CD14-positive monocyte (primary cell): ENCODE results near the gene CCL11. TPM values are rescaled to one million over a fixed set of nuclear protein-coding genes. Genes with fewer than 3 reads are reported as not detected.

Source experiments
- DNase-seq, 3 donors: peaks; one replicate each; pipeline ENCODE4 v3.0.0-alpha.2; 2011 to 2022
- H2AFZ ChIP-seq: 2 replicates; pipeline ENCODE4 v1.6.0; 2012; ENCODE audit warnings: mild to moderate bottlenecking, low read depth, low read length, inconsistent platforms; ENCODE audit not compliant: insufficient read depth, poor library complexity, severe bottlenecking
- H3K27ac ChIP-seq, 2 donors: 1 replicate in 1 of 2; 2 replicates in 1 of 2; pipeline ENCODE4 v1.5.1; 2012 to 2013; ENCODE audit warnings: low read length in 2 of 2, control low read depth in 1 of 2, inconsistent platforms in 1 of 2, low read depth in 1 of 2, mild to moderate bottlenecking in 1 of 2
- H3K27me3 ChIP-seq, 2 donors: one replicate each; pipeline versions ENCODE4 v1.6.0 to v1.6.1; 2011 to 2013; ENCODE audit warnings: low read length in 2 of 2; ENCODE audit not compliant: control insufficient read depth in 2 of 2, insufficient read depth in 2 of 2
- H3K36me3 ChIP-seq, 2 donors: replicated peaks in 1 of 2; 1 replicate in 1 of 2; 2 replicates in 1 of 2; pipeline versions ENCODE4 v1.5.1 to v1.6.1; 2012 to 2013; ENCODE audit warnings: low read length in 2 of 2, control low read depth in 1 of 2, inconsistent platforms in 1 of 2, mild to moderate bottlenecking in 1 of 2; ENCODE audit not compliant: insufficient read depth in 2 of 2, control insufficient read depth in 1 of 2
- H3K4me1 ChIP-seq, 2 donors: 1 replicate in 1 of 2; 2 replicates in 1 of 2; pipeline versions ENCODE4 v1.5.1 to v1.6.1; 2012 to 2013; ENCODE audit warnings: low read length in 2 of 2, control low read depth in 1 of 2, inconsistent platforms in 1 of 2, mild to moderate bottlenecking in 1 of 2, moderate library complexity in 1 of 2; ENCODE audit not compliant: insufficient read depth in 2 of 2, control insufficient read depth in 1 of 2
- H3K4me2 ChIP-seq: replicated peaks from 2 replicates; pipeline ENCODE3; 2012; ENCODE audit warnings: low read length, moderate library complexity, mild to moderate bottlenecking; ENCODE audit not compliant: poor library complexity, severe bottlenecking; ENCODE audit errors: extremely low read depth
- H3K4me3 ChIP-seq, 3 experiments: fragments of 200-600 bp in 1 of 3; sonication (generic) in 1 of 3; replicated peaks in 1 of 3; 1 replicate in 2 of 3; 2 replicates in 1 of 3; pipeline ENCODE4 v1.5.1; 2011 to 2013; ENCODE audit warnings: low read length in 3 of 3, mild to moderate bottlenecking in 3 of 3, control low read depth in 2 of 3, low read depth in 2 of 3, inconsistent platforms in 1 of 3, moderate library complexity in 1 of 3
- H3K79me2 ChIP-seq: 2 replicates; pipeline ENCODE4 v1.6.0; 2012; ENCODE audit warnings: mild to moderate bottlenecking, control low read depth, inconsistent platforms, low read length, moderate library complexity; ENCODE audit not compliant: insufficient read depth
- H3K9ac ChIP-seq: 2 replicates; pipeline ENCODE4 v1.6.0; 2017; ENCODE audit warnings: low read length, mild to moderate bottlenecking; ENCODE audit not compliant: insufficient read depth, poor library complexity, severe bottlenecking
- H3K9me3 ChIP-seq, 2 donors: replicated peaks in 1 of 2; 1 replicate in 1 of 2; 2 replicates in 1 of 2; pipeline versions ENCODE4 v1.5.1 to v1.6.1; 2012 to 2013; ENCODE audit warnings: low read length in 2 of 2, control low read depth in 1 of 2; ENCODE audit not compliant: control insufficient read depth in 1 of 2, insufficient read depth in 1 of 2
- H4K20me1 ChIP-seq: 2 replicates; pipeline ENCODE4 v1.6.0; 2012; ENCODE audit warnings: mild to moderate bottlenecking, low read length, control low read depth, moderate library complexity; ENCODE audit not compliant: insufficient read depth
- H3K27ac Mint-ChIP-seq, 7 donors: one replicate each; pipeline ENCODE4 v1.8.0; 2020; ENCODE audit warnings: mild to moderate bottlenecking in 7 of 7, mixed read lengths in 7 of 7, moderate library complexity in 6 of 7, inconsistent platforms in 2 of 7
- H3K27me3 Mint-ChIP-seq, 3 donors: one replicate each; pipeline ENCODE4 v1.8.0; 2021 to 2022; ENCODE audit warnings: low read depth in 3 of 3, mild to moderate bottlenecking in 3 of 3, mixed read lengths in 3 of 3, moderate library complexity in 3 of 3, inconsistent platforms in 1 of 3
- H3K36me3 Mint-ChIP-seq, 2 donors: one replicate each; pipeline ENCODE4 v1.8.0; 2020; ENCODE audit warnings: mixed read lengths in 2 of 2, inconsistent platforms in 1 of 2, mild to moderate bottlenecking in 1 of 2
- H3K4me1 Mint-ChIP-seq: one replicate; pipeline ENCODE4 v1.8.0; 2020; ENCODE audit warnings: mild to moderate bottlenecking, mixed read lengths
- H3K4me3 Mint-ChIP-seq, 2 donors: one replicate each; pipeline ENCODE4 v1.8.0; 2020; ENCODE audit warnings: mild to moderate bottlenecking in 2 of 2, mixed read lengths in 2 of 2, moderate library complexity in 1 of 2
- H3K9me3 Mint-ChIP-seq, 7 donors: one replicate each; pipeline ENCODE4 v1.8.0; 2020 to 2022; ENCODE audit warnings: mixed read lengths in 7 of 7, mild to moderate bottlenecking in 6 of 7, moderate library complexity in 6 of 7, inconsistent platforms in 2 of 7
- WGBS: methylation state at CpG from one replicate; pipeline ENCODE4 v1.1.5; 2013; ENCODE audit warnings: missing lambda C conversion rate; ENCODE audit not compliant: insufficient coverage; 5-methylcytosine and 5-hydroxymethylcytosine counted together
- intact Hi-C, 2 donors: fragments of 100-400 bp; cut with micrococcal nuclease; formaldehyde crosslinking; loops; one replicate each; pipeline versions ENCODE4 v1.15.0 to v1.15.1; 2023
- polyA plus RNA-seq, 3 donors: library from polyadenylated mRNA; depleted of rRNA in 1 of 3; unstranded in 2 of 3; stranded (reverse) in 1 of 3; fragments of 300-500 nt in 2 of 3; fragments of >200 nt in 1 of 3; fragmentation: Illumina TruSeq in 2 of 3; gene quantifications; 1 replicate in 2 of 3; 2 replicates in 1 of 3; pipeline ENCODE4 v1.2.3, GENCODE V29; 2012 to 2021
- TF ChIP-seq, protein P1 (sequence below): fragments of 200-600 bp; IDR thresholded peaks from one replicate; pipeline ENCODE4 v1.8.0; 2022; ENCODE audit warnings: antibody characterized with exemption, mild to moderate bottlenecking

The CCL11 gene
- polyA plus RNA-seq, 3 donors = not detected

DNA sequence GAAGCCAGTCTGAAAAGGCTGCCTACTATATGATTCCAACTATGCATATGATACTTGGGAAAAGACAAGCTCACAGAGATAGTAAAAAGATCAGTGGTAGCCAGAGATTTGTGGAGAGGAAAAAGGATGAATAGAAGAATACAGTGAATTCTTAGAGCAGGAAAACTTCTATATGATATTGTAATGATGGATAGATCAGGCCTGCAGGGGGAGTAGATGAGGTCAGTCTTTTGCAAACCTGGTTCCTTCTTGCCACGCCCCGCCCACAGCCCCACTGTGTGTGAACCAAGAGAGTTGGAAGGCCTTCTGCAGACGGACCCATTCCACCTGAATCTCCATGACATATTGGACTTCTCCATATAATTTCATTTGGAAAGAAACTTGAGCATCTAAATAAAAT is 32.9 kb downstream of the CCL11 start:
- Mint-ChIP-seq H3K27ac (peak overlapping the region in 3 of 7 donors; percentile 3 to 51 (median 13)), H3K36me3 (peaks cover 0 to 3% of the 10 kb centered on the region in 2 donors), H3K4me3 (no peak overlapping the region), H3K9me3 (peaks cover 0 to 3% (median 0%) of the 10 kb centered on the region in 7 donors), H3K27me3 (peaks cover 0 to 1% (median 0%) of the 10 kb centered on the region in 3 donors), H3K4me1 (peaks cover 41% of the 10 kb centered on the region)
- no peak overlapping the region for H2AFZ ChIP-seq
- TF ChIP-seq, protein P1, sequence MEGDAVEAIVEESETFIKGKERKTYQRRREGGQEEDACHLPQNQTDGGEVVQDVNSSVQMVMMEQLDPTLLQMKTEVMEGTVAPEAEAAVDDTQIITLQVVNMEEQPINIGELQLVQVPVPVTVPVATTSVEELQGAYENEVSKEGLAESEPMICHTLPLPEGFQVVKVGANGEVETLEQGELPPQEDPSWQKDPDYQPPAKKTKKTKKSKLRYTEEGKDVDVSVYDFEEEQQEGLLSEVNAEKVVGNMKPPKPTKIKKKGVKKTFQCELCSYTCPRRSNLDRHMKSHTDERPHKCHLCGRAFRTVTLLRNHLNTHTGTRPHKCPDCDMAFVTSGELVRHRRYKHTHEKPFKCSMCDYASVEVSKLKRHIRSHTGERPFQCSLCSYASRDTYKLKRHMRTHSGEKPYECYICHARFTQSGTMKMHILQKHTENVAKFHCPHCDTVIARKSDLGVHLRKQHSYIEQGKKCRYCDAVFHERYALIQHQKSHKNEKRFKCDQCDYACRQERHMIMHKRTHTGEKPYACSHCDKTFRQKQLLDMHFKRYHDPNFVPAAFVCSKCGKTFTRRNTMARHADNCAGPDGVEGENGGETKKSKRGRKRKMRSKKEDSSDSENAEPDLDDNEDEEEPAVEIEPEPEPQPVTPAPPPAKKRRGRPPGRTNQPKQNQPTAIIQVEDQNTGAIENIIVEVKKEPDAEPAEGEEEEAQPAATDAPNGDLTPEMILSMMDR = peak; percentile 65
- H3K79me2 ChIP-seq = no peaks in the 10 kb centered on the region
- no peak overlapping the region for H3K4me2 ChIP-seq
- H3K4me1 ChIP-seq = peaks cover 36 to 38% of the 10 kb centered on the region in 2 donors
- peak in 2 of 3 donors; percentile 42 to 56 for DNase-seq
- no peak overlapping the region for H3K9ac ChIP-seq
- H3K27ac ChIP-seq = peak overlapping the region in 1 of 2 donors; percentile 16
- no peaks in the 10 kb centered on the region for H3K27me3 ChIP-seq
- H3K36me3 ChIP-seq = no peaks in the 10 kb centered on the region
- intact Hi-C loops = loop anchor here in 1 of 2 donors (10.0 kb wide), 1 partner anchor 64 kb away; the partner anchor contains the start of gene CCL2
- no peak overlapping the region for H3K4me3 ChIP-seq
- H4K20me1 ChIP-seq = no peaks in the 10 kb centered on the region
- H3K9me3 ChIP-seq = no peaks in the 10 kb centered on the region
- WGBS = no CpG with 5 or more reads among the region's 3 CpGs

GRCh38 chr17:34319039-34319483 is 33.5 kb downstream of the CCL11 start, which contains the start of gene CCL8:
Gene CCL8 (plus strand): TSS chr17:34319435. CDS start chr17:34319502, 67 bp downstream.
- no peaks in the 10 kb centered on the region for H3K27me3 ChIP-seq
- intact Hi-C loops = loop anchor here in 1 of 2 donors (10.0 kb wide), 1 partner anchor 64 kb away; the partner anchor contains the start of gene CCL2
- H3K4me1 ChIP-seq = peaks cover 30 to 32% of the 10 kb centered on the region in 2 donors
- H3K36me3 ChIP-seq = no peaks in the 10 kb centered on the region
- Mint-ChIP-seq H3K9me3 (peaks cover 0 to 6% (median 3%) of the 10 kb centered on the region in 7 donors), H3K27me3 (peaks cover 0 to 1% (median 0%) of the 10 kb centered on the region in 3 donors), H3K4me1 (peaks cover 35% of the 10 kb centered on the region), H3K27ac (peak within 1 kb of the TSS in 6 of 7 donors; percentile 3 to 51 (median 28)), H3K36me3 (peaks cover 0 to 3% of the 10 kb centered on the region in 2 donors), H3K4me3 (no peak within 1 kb of the TSS)
- H3K4me3 ChIP-seq = no peak within 1 kb of the TSS
- H3K4me2 ChIP-seq = no peak within 1 kb of the TSS
- H3K9ac ChIP-seq = no peak within 1 kb of the TSS
- no peak within 1 kb of the TSS for H2AFZ ChIP-seq
- TF ChIP-seq, protein P1 = no peak
- peak within 1 kb of the TSS in 1 of 2 donors; percentile 16 for H3K27ac ChIP-seq
- peak in 2 of 3 donors; percentile 16 to 47 for DNase-seq
- H3K79me2 ChIP-seq = no peaks in the 10 kb centered on the region
- 16% methylated on average over 2 of the region's 2 CpGs for WGBS
- H4K20me1 ChIP-seq = no peaks in the 10 kb centered on the region
- H3K9me3 ChIP-seq = no peaks in the 10 kb centered on the region
